ENCODE data around the gene TLR6.
"Not testable (repeated sequence)": the region's sequence is repeated elsewhere in the genome, so short reads cannot be mapped to it uniquely, and the experiment has no call there.

The TLR6 gene

GRCh38 chr4:38820329-38821061, 36.1 kb downstream of the TLR6 start:
- H3K9me3 Mint-ChIP-seq = peaks cover 32% of the 10 kb centered on the region
- peak overlapping the region; percentile 12 for H3K4me3 Mint-ChIP-seq
- H3K27ac Mint-ChIP-seq = peak overlapping the region; percentile 49
- peaks cover 32% of the 10 kb centered on the region for H3K36me3 Mint-ChIP-seq (ENCODE audit: low read depth)
- H3K27me3 Mint-ChIP-seq (ENCODE audit: low read depth) = no peaks in the 10 kb centered on the region
- peaks cover 26% of the 10 kb centered on the region for H3K4me1 Mint-ChIP-seq (ENCODE audit: low read depth)

GRCh38 chr4:38819569-38819968, 37.0 kb downstream of the TLR6 start:
- Mint-ChIP-seq H3K27ac (peak overlapping the region; percentile 45), H3K4me3 (peak overlapping the region; percentile 47), H3K27me3 (ENCODE audit: low read depth) (no peaks in the 10 kb centered on the region), H3K4me1 (ENCODE audit: low read depth) (peaks cover 26% of the 10 kb centered on the region), H3K36me3 (ENCODE audit: low read depth) (peaks cover 29% of the 10 kb centered on the region), H3K9me3 (peaks cover 33% of the 10 kb centered on the region)

GRCh38 chr4:38818441-38818976, 38.1 kb downstream of the TLR6 start:
- Mint-ChIP-seq H3K4me3 (no peak overlapping the region), H3K27me3 (ENCODE audit: low read depth) (no peaks in the 10 kb centered on the region), H3K36me3 (ENCODE audit: low read depth) (peaks cover 28% of the 10 kb centered on the region), H3K9me3 (peaks cover 34% of the 10 kb centered on the region), H3K4me1 (ENCODE audit: low read depth) (peaks cover 30% of the 10 kb centered on the region), H3K27ac (no peak overlapping the region)

GRCh38 chr4:38815885-38816782, 40.5 kb downstream of the TLR6 start:
- H3K27ac Mint-ChIP-seq = no peak overlapping the region
- H3K27me3 Mint-ChIP-seq (ENCODE audit: low read depth) = no peaks in the 10 kb centered on the region
- H3K9me3 Mint-ChIP-seq = peaks cover 28% of the 10 kb centered on the region
- H3K36me3 Mint-ChIP-seq (ENCODE audit: low read depth) = peaks cover 16% of the 10 kb centered on the region
- no peak overlapping the region for H3K4me3 Mint-ChIP-seq
- H3K4me1 Mint-ChIP-seq (ENCODE audit: low read depth) = peaks cover 31% of the 10 kb centered on the region

- H3K27me3 Mint-ChIP-seq (ENCODE audit: low read depth) = no peaks in the 10 kb centered on the region
- H3K27ac Mint-ChIP-seq = no peak overlapping the region
- peaks cover 28% of the 10 kb centered on the region for H3K9me3 Mint-ChIP-seq
- H3K4me1 Mint-ChIP-seq (ENCODE audit: low read depth) = peaks cover 15% of the 10 kb centered on the region
- peaks cover 16% of the 10 kb centered on the region for H3K36me3 Mint-ChIP-seq (ENCODE audit: low read depth)
- no peak overlapping the region for H3K4me3 Mint-ChIP-seq
These were observed 42.2 kb downstream of the TLR6 start for GRCh38 chr4:38814386-38814785.

- Mint-ChIP-seq H3K27ac (no peak overlapping the region), H3K9me3 (peaks cover 28% of the 10 kb centered on the region), H3K4me1 (ENCODE audit: low read depth) (peaks cover 5% of the 10 kb centered on the region), H3K27me3 (ENCODE audit: low read depth) (no peaks in the 10 kb centered on the region), H3K36me3 (ENCODE audit: low read depth) (peaks cover 15% of the 10 kb centered on the region), H3K4me3 (no peak overlapping the region)
These were observed 45.3 kb downstream of the TLR6 start for GRCh38 chr4:38811297-38811696.

- Mint-ChIP-seq H3K36me3 (ENCODE audit: low read depth) (peaks cover 11% of the 10 kb centered on the region), H3K4me1 (ENCODE audit: low read depth) (peaks cover 24% of the 10 kb centered on the region)
- H3K27ac Mint-ChIP-seq; H3K27me3 Mint-ChIP-seq (ENCODE audit: low read depth); H3K9me3 Mint-ChIP-seq; H3K4me3 Mint-ChIP-seq: not testable (repeated sequence)
These were observed 49.2 kb downstream of the TLR6 start for GRCh38 chr4:38807462-38807861.

GRCh38 chr4:38806251-38806650, 50.4 kb downstream of the TLR6 start:
- H3K27me3 Mint-ChIP-seq (ENCODE audit: low read depth); H3K27ac Mint-ChIP-seq; H3K4me3 Mint-ChIP-seq: not testable (repeated sequence)
- H3K4me1 Mint-ChIP-seq (ENCODE audit: low read depth) = peaks cover 24% of the 10 kb centered on the region
- H3K9me3 Mint-ChIP-seq = peaks cover 20% of the 10 kb centered on the region
- H3K36me3 Mint-ChIP-seq (ENCODE audit: low read depth) = peaks cover 22% of the 10 kb centered on the region

- Mint-ChIP-seq H3K27me3 (ENCODE audit: low read depth) (no peaks in the 10 kb centered on the region), H3K4me3 (peak overlapping the region; percentile 77), H3K9me3 (peaks cover 26% of the 10 kb centered on the region), H3K36me3 (ENCODE audit: low read depth) (peaks cover 28% of the 10 kb centered on the region), H3K4me1 (ENCODE audit: low read depth) (peaks cover 24% of the 10 kb centered on the region), H3K27ac (peak overlapping the region; percentile 92)
These were observed 51.0 kb downstream of the TLR6 start for GRCh38 chr4:38805530-38806145.

- Mint-ChIP-seq H3K4me3 (peak within 1 kb of the TSS; percentile 90), H3K27ac (peak within 1 kb of the TSS; percentile 92), H3K9me3 (peaks cover 34% of the 10 kb centered on the region), H3K36me3 (ENCODE audit: low read depth) (peaks cover 37% of the 10 kb centered on the region), H3K27me3 (ENCODE audit: low read depth) (no peaks in the 10 kb centered on the region), H3K4me1 (ENCODE audit: low read depth) (peaks cover 24% of the 10 kb centered on the region)
These were observed 51.8 kb downstream of the TLR6 start, which contains the start of gene TLR1 for GRCh38 chr4:38804654-38805295. Gene TLR1 (minus strand): TSS chr4:38804791. CDS start chr4:38798831, 5,960 bp downstream.

- Mint-ChIP-seq H3K9me3 (peaks cover 42% of the 10 kb centered on the region), H3K27me3 (ENCODE audit: low read depth) (no peaks in the 10 kb centered on the region), H3K4me1 (ENCODE audit: low read depth) (peaks cover 24% of the 10 kb centered on the region), H3K4me3 (peak overlapping the region; percentile 90), H3K27ac (peak overlapping the region; percentile 92), H3K36me3 (ENCODE audit: low read depth) (peaks cover 44% of the 10 kb centered on the region)
These were observed 52.6 kb downstream of the TLR6 start for GRCh38 chr4:38803833-38804653.

- H3K4me1 Mint-ChIP-seq (ENCODE audit: low read depth) = peaks cover 24% of the 10 kb centered on the region
- peaks cover 47% of the 10 kb centered on the region for H3K9me3 Mint-ChIP-seq
- peak overlapping the region; percentile 90 for H3K4me3 Mint-ChIP-seq
These were observed 53.9 kb downstream of the TLR6 start for GRCh38 chr4:38802561-38803355.

More at GRCh38 chr4:38802561-38803355, 53.9 kb downstream of the TLR6 start:
- Mint-ChIP-seq H3K27ac (no peak overlapping the region), H3K27me3 (ENCODE audit: low read depth) (no peaks in the 10 kb centered on the region), H3K36me3 (ENCODE audit: low read depth) (peaks cover 57% of the 10 kb centered on the region)
